GM23248 (cell line): Measurements from ENCODE around the gene FKBP5. TPM values are rescaled to one million over a fixed set of nuclear protein-coding genes. Genes with fewer than 3 reads are reported as not detected.

Experiments used
- DNase-seq: peaks from one replicate; pipeline ENCODE4 v3.0.0-alpha.2; 2015
- H2AFZ ChIP-seq: fragments of 200-600 bp; sonication (generic); 2 replicates; pipeline ENCODE4 v1.6.1; 2016; ENCODE audit warnings: antibody characterized with exemption
- H3F3A ChIP-seq: fragments of 200-600 bp; sonication (generic); 2 replicates; pipeline ENCODE4 v1.6.1; 2016; ENCODE audit warnings: mild to moderate bottlenecking, antibody characterized with exemption, mixed run types; ENCODE audit not compliant: insufficient read depth
- H3K27ac ChIP-seq: fragments of 200-600 bp; sonication (generic); 2 replicates; pipeline ENCODE4 v1.5.1; 2016; ENCODE audit warnings: mild to moderate bottlenecking
- H3K27me3 ChIP-seq: fragments of 200-600 bp; sonication (generic); replicated peaks from 2 replicates; pipeline ENCODE4 v1.6.1; 2016; ENCODE audit warnings: mild to moderate bottlenecking; ENCODE audit not compliant: insufficient read depth
- H3K36me3 ChIP-seq: fragments of 200-600 bp; sonication (generic); 2 replicates; pipeline ENCODE4 v1.6.1; 2016; ENCODE audit warnings: low read depth, mild to moderate bottlenecking
- H3K4me1 ChIP-seq: fragments of 200-600 bp; sonication (generic); 2 replicates; pipeline ENCODE4 v1.6.1; 2016; ENCODE audit warnings: mild to moderate bottlenecking; ENCODE audit not compliant: insufficient read depth
- H3K4me2 ChIP-seq: fragments of 200-600 bp; sonication (generic); one replicate; pipeline ENCODE4 v1.6.1; 2016; ENCODE audit warnings: mild to moderate bottlenecking; ENCODE audit not compliant: unreplicated experiment
- H3K4me3 ChIP-seq: fragments of 200-600 bp; sonication (generic); 2 replicates; pipeline ENCODE4 v1.5.1; 2016; ENCODE audit warnings: mild to moderate bottlenecking
- H3K79me2 ChIP-seq: fragments of 200-600 bp; sonication (generic); 2 replicates; pipeline ENCODE4 v1.6.1; 2016; ENCODE audit warnings: mild to moderate bottlenecking; ENCODE audit not compliant: insufficient read depth
- H3K9ac ChIP-seq: fragments of 200-600 bp; sonication (generic); 2 replicates; pipeline ENCODE4 v1.6.1; 2016; ENCODE audit warnings: mild to moderate bottlenecking
- H3K9me2 ChIP-seq: fragments of 200-600 bp; sonication (generic); 2 replicates; pipeline ENCODE4 v1.6.1; 2016; ENCODE audit warnings: mixed run types, mild to moderate bottlenecking, moderate library complexity; ENCODE audit not compliant: insufficient read depth
- H3K9me3 ChIP-seq: fragments of 200-600 bp; sonication (generic); one replicate; pipeline ENCODE4 v1.6.1; 2017; ENCODE audit warnings: low read depth
- H4K20me1 ChIP-seq: fragments of 200-600 bp; sonication (generic); 2 replicates; pipeline ENCODE4 v1.6.0; 2016; ENCODE audit not compliant: insufficient read depth
- EZH2 ChIP-seq: fragments of 200-600 bp; sonication (generic); IDR thresholded peaks from 2 replicates; pipeline ENCODE4 v1.6.1; 2018; ENCODE audit warnings: antibody characterized with exemption, mild to moderate bottlenecking; ENCODE audit not compliant: insufficient read depth, poor library complexity, severe bottlenecking
- EZH2phosphoT487 ChIP-seq: fragments of 200-600 bp; sonication (generic); IDR thresholded peaks from 2 replicates; pipeline ENCODE4 v1.6.1; 2018; ENCODE audit warnings: antibody characterized with exemption, moderate library complexity, mild to moderate bottlenecking, low read depth; ENCODE audit not compliant: insufficient read depth
- WGBS, 2 experiments: methylation state at CpG; one replicate each; pipeline ENCODE4 v1.1.6; 2015 to 2017; ENCODE audit warnings: low lambda C conversion rate in 2 of 2, low coverage in 1 of 2; ENCODE audit errors: missing lambda C conversion rate in 2 of 2; 5-methylcytosine and 5-hydroxymethylcytosine counted together
- in situ Hi-C: fragments of 300-500 bp; cut with MboI; formaldehyde crosslinking; loops from 2 replicates; pipeline ENCODE4 v1.15.0; 2020
- polyA plus RNA-seq: library from polyadenylated mRNA; unstranded; fragments of >200 nt; fragmentation: Nextera tagmentation; extraction: Ambion mirVana; gene quantifications from 2 replicates; pipeline ENCODE4 v1.2.1, GENCODE V29; 2016
- total RNA-seq: library from RNA; depleted of rRNA; stranded (reverse); fragments of >200 nt; shearing (Covaris generic); gene quantifications from 2 replicates; pipeline ENCODE4 v1.2.3, GENCODE V29; 2014

Gene FKBP5
- total and polyA plus RNA-seq, 2 experiments from 2014 or later = 3.6 to 6.3 TPM

DNA sequence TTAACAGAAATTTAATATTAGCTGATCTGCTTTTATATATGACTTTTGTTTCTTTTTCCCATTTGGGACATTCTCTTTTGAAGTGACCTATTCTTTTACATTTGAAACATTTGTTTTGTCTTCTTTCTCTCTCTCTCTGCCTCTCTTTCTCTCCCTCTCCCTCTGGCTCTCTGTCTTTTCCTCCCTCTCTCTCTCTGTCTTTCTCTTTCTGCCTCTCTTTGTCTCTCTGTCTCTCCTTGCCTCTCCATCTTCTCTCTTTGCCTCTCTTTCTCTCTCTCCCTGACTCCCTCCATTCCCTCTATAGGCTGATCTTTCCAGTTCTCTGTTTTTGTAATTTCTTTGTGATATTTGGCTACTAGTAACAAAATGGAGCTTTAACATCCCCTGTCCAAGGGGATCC, 124.0 kb downstream of the FKBP5 start:
- Histone ChIP-seq H3K9ac (no peak overlapping the region), H3F3A (no peaks in the 10 kb centered on the region), H3K9me3 (no peaks in the 10 kb centered on the region), H2AFZ (no peak overlapping the region), H3K27ac (no peak overlapping the region), H3K4me3 (no peak overlapping the region), H3K27me3 (peaks cover 28% of the 10 kb centered on the region), H3K4me2 (no peak overlapping the region), H3K79me2 (no peaks in the 10 kb centered on the region), H3K36me3 (no peaks in the 10 kb centered on the region), H3K9me2 (no peaks in the 10 kb centered on the region), H4K20me1 (no peaks in the 10 kb centered on the region), H3K4me1 (no peaks in the 10 kb centered on the region)
- in situ Hi-C loops = no loop called here
- TF ChIP-seq EZH2 (no peak), EZH2phosphoT487 (no peak)
- no peak for DNase-seq

- no peak overlapping the region for H3K4me2 ChIP-seq
- DNase-seq = no peak
- H3K79me2 ChIP-seq = no peaks in the 10 kb centered on the region
- H3K9ac ChIP-seq = no peak overlapping the region
- H3F3A ChIP-seq = no peaks in the 10 kb centered on the region
- no peak for TF ChIP-seq EZH2
- no peak for TF ChIP-seq EZH2phosphoT487
- no peaks in the 10 kb centered on the region for H4K20me1 ChIP-seq
- peaks cover 28% of the 10 kb centered on the region for H3K27me3 ChIP-seq
- H3K27ac ChIP-seq = no peak overlapping the region
- no peaks in the 10 kb centered on the region for H3K36me3 ChIP-seq
- no peaks in the 10 kb centered on the region for H3K9me2 ChIP-seq
- H2AFZ ChIP-seq = no peak overlapping the region
- H3K4me3 ChIP-seq = no peak overlapping the region
- 42 to 45% methylated on average over 11 of the region's 11 CpGs for WGBS, 2 experiments
- H3K4me1 ChIP-seq = no peaks in the 10 kb centered on the region
- in situ Hi-C loops = no loop called here
- H3K9me3 ChIP-seq = no peaks in the 10 kb centered on the region
These were observed 126.7 kb downstream of the FKBP5 start for GRCh38 chr6:35562060-35562459.

GRCh38 chr6:35561113-35561512, 127.6 kb downstream of the FKBP5 start:
- in situ Hi-C loops = no loop called here
- H3K4me3 ChIP-seq = no peak overlapping the region
- H3K27me3 ChIP-seq = peaks cover 28% of the 10 kb centered on the region
- no peaks in the 10 kb centered on the region for H3K9me3 ChIP-seq
- no peaks in the 10 kb centered on the region for H3K4me1 ChIP-seq
- H2AFZ ChIP-seq = no peak overlapping the region
- no peaks in the 10 kb centered on the region for H3K79me2 ChIP-seq
- WGBS, 2 experiments = 49 to 67% methylated on average over 5 of the region's 5 CpGs
- no peaks in the 10 kb centered on the region for H3K9me2 ChIP-seq
- H3K4me2 ChIP-seq = no peak overlapping the region
- no peaks in the 10 kb centered on the region for H3K36me3 ChIP-seq
- no peak for TF ChIP-seq EZH2phosphoT487
- no peak for TF ChIP-seq EZH2
- DNase-seq = no peak
- H3F3A ChIP-seq = no peaks in the 10 kb centered on the region
- no peak overlapping the region for H3K27ac ChIP-seq
- H4K20me1 ChIP-seq = no peaks in the 10 kb centered on the region
- no peak overlapping the region for H3K9ac ChIP-seq

- Histone ChIP-seq H3K79me2 (no peaks in the 10 kb centered on the region), H4K20me1 (no peaks in the 10 kb centered on the region), H3F3A (no peaks in the 10 kb centered on the region), H3K4me2 (no peak overlapping the region), H3K27ac (no peak overlapping the region), H3K9me3 (no peaks in the 10 kb centered on the region), H3K27me3 (peaks cover 7% of the 10 kb centered on the region; the same call in 1 of the 2 replicates), H3K4me3 (no peak overlapping the region), H3K9ac (no peak overlapping the region), H3K9me2 (no peaks in the 10 kb centered on the region), H2AFZ (no peak overlapping the region), H3K4me1 (no peaks in the 10 kb centered on the region), H3K36me3 (no peaks in the 10 kb centered on the region)
- DNase-seq = no peak
- WGBS, 2 experiments = 79 to 80% methylated on average over 12 of the region's 12 CpGs
- in situ Hi-C loops = no loop called here
- TF ChIP-seq EZH2 = no peak
- no peak for TF ChIP-seq EZH2phosphoT487
These were observed 130.1 kb downstream of the FKBP5 start for GRCh38 chr6:35558571-35558970.

- Histone ChIP-seq H2AFZ (no peak overlapping the region), H3K79me2 (no peaks in the 10 kb centered on the region), H3K4me3 (no peak overlapping the region), H3K4me2 (no peak overlapping the region), H3K9me2 (no peaks in the 10 kb centered on the region), H3K27ac (no peak overlapping the region), H3F3A (no peaks in the 10 kb centered on the region), H4K20me1 (no peaks in the 10 kb centered on the region), H3K27me3 (no peaks in the 10 kb centered on the region; the same call in 1 of the 2 replicates), H3K9ac (no peak overlapping the region), H3K36me3 (no peaks in the 10 kb centered on the region), H3K9me3 (no peaks in the 10 kb centered on the region), H3K4me1 (no peaks in the 10 kb centered on the region)
- TF ChIP-seq EZH2phosphoT487 (no peak), EZH2 (no peak)
- in situ Hi-C loops = no loop called here
- 74 to 78% methylated on average over 6 of the region's 6 CpGs for WGBS, 2 experiments
- DNase-seq = no peak
These were observed 131.5 kb downstream of the FKBP5 start for GRCh38 chr6:35557239-35557638.
